Measurements from ENCODE around the gene GSTT4.

GRCh38 chr22:24037851-24038765, 32.9 kb upstream of the GSTT4 start:
- TF ChIP-seq SP2 (IDR thresholded peaks at IDR 0.05; ENCODE audit: extremely low read depth, low read depth, low read length, poor library complexity, severe bottlenecking) (no peak), E4F1 (CRISPR knock-in tag; IDR thresholded peaks at IDR 0.05; ENCODE audit: borderline replicate concordance) (no peak), EZH2 (IDR thresholded peaks at IDR 0.05; ENCODE audit: borderline replicate concordance, low read depth, low read length) (no peak), FOXK1 (CRISPR knock-in tag; IDR thresholded peaks at IDR 0.05; ENCODE audit: borderline replicate concordance) (no peak), SMARCA4 (IDR thresholded peaks at IDR 0.05) (no peak), POLR2A (conservative IDR thresholded peaks at IDR 0.05) (no peak)
- TF ChIP-seq, protein P1, sequence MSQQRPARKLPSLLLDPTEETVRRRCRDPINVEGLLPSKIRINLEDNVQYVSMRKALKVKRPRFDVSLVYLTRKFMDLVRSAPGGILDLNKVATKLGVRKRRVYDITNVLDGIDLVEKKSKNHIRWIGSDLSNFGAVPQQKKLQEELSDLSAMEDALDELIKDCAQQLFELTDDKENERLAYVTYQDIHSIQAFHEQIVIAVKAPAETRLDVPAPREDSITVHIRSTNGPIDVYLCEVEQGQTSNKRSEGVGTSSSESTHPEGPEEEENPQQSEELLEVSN (IDR thresholded peaks at IDR 0.05; ENCODE audit: borderline replicate concordance in 1 of 2, extremely low read depth in 1 of 2, insufficient read depth in 1 of 2, insufficient read length in 1 of 2, low read depth in 1 of 2, low read length in 1 of 2, poor library complexity in 1 of 2, severe bottlenecking in 1 of 2), result no peak
- TF ChIP-seq, protein P2, sequence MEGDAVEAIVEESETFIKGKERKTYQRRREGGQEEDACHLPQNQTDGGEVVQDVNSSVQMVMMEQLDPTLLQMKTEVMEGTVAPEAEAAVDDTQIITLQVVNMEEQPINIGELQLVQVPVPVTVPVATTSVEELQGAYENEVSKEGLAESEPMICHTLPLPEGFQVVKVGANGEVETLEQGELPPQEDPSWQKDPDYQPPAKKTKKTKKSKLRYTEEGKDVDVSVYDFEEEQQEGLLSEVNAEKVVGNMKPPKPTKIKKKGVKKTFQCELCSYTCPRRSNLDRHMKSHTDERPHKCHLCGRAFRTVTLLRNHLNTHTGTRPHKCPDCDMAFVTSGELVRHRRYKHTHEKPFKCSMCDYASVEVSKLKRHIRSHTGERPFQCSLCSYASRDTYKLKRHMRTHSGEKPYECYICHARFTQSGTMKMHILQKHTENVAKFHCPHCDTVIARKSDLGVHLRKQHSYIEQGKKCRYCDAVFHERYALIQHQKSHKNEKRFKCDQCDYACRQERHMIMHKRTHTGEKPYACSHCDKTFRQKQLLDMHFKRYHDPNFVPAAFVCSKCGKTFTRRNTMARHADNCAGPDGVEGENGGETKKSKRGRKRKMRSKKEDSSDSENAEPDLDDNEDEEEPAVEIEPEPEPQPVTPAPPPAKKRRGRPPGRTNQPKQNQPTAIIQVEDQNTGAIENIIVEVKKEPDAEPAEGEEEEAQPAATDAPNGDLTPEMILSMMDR (IDR thresholded peaks at IDR 0.05 in 2 of 3, conservative IDR thresholded peaks at IDR 0.05 in 1 of 3; ENCODE audit: insufficient read depth in 2 of 3, low read depth in 1 of 3, low read length in 3 of 3), result no peak
- TF ChIP-seq, protein P3, sequence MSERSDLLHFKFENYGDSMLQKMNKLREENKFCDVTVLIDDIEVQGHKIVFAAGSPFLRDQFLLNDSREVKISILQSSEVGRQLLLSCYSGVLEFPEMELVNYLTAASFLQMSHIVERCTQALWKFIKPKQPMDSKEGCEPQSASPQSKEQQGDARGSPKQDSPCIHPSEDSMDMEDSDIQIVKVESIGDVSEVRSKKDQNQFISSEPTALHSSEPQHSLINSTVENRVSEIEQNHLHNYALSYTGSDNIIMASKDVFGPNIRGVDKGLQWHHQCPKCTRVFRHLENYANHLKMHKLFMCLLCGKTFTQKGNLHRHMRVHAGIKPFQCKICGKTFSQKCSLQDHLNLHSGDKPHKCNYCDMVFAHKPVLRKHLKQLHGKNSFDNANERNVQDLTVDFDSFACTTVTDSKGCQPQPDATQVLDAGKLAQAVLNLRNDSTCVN (CRISPR knock-in tag; IDR thresholded peaks at IDR 0.05), result no peak

All from K562 (cell line).